ENCODE measurements around the gene DYNLRB1. TPM values are rescaled to one million over a fixed set of nuclear protein-coding genes. Genes with fewer than 3 reads are reported as not detected.
"Not testable (repeated sequence)": the region's sequence is repeated elsewhere in the genome, so short reads cannot be mapped to it uniquely, and the experiment has no call there.

The DYNLRB1 gene
- total and polyA plus RNA-seq, 9 donors = 79.9 to 319 (median 122) TPM

- no peak for DNase-seq
- TF ChIP-seq CTCF (IDR thresholded peaks at IDR 0.05) (no peak), POLR2A (IDR thresholded peaks at IDR 0.05) (no peak), EP300 (IDR thresholded peaks at IDR 0.05) (no peak)
- intact Hi-C loops (cut with DNase I) = no loop called here
- Histone ChIP-seq H3K36me3 (no peaks in the 10 kb centered on the region), H3K9me3 (no peaks in the 10 kb centered on the region), H3K27me3 (no peaks in the 10 kb centered on the region), H3K27ac (no peak overlapping the region), H3K4me1 (ENCODE audit: insufficient read depth) (no peaks in the 10 kb centered on the region), H3K4me3 (no peak overlapping the region)
- WGBS, 3 donors = 89 to 96% (median 91%) methylated on average over 7 of the region's 7 CpGs
These were observed 20.9 kb upstream of the DYNLRB1 start for GRCh38 chr20:34495307-34495706.

GRCh38 chr20:34495916-34496315, 20.3 kb upstream of the DYNLRB1 start:
- Histone ChIP-seq H3K27me3 (no peaks in the 10 kb centered on the region), H3K27ac (no peak overlapping the region), H3K36me3 (no peaks in the 10 kb centered on the region), H3K4me3 (no peak overlapping the region), H3K4me1 (ENCODE audit: insufficient read depth) (no peaks in the 10 kb centered on the region), H3K9me3 (no peaks in the 10 kb centered on the region)
- intact Hi-C loops (cut with DNase I) = no loop called here
- DNase-seq = no peak
- no peak for TF ChIP-seq CTCF (IDR thresholded peaks at IDR 0.05)
- WGBS, 3 donors = 94 to 97% (median 94%) methylated on average over 1 of the region's 1 CpG

- H3K27ac ChIP-seq; H3K36me3 ChIP-seq; intact Hi-C loops (cut with DNase I); H3K4me1 ChIP-seq (ENCODE audit: insufficient read depth); H3K9me3 ChIP-seq; H3K27me3 ChIP-seq; H3K4me3 ChIP-seq; DNase-seq: not testable (repeated sequence)
- 96 to 100% (median 99%) methylated on average over 6 of the region's 6 CpGs for WGBS, 3 donors
These were observed 18.6 kb upstream of the DYNLRB1 start for GRCh38 chr20:34497596-34497995.

GRCh38 chr20:34500823-34501222, 15.4 kb upstream of the DYNLRB1 start:
- WGBS, 3 donors = 91 to 97% (median 96%) methylated on average over 1 of the region's 1 CpG
- no peak overlapping the region for H3K4me3 ChIP-seq
- no peaks in the 10 kb centered on the region for H3K27me3 ChIP-seq
- TF ChIP-seq CTCF (IDR thresholded peaks at IDR 0.05) = no peak
- no peak for TF ChIP-seq POLR2A (IDR thresholded peaks at IDR 0.05)
- TF ChIP-seq EP300 (IDR thresholded peaks at IDR 0.05) = no peak
- H3K27ac ChIP-seq = no peak overlapping the region
- no peaks in the 10 kb centered on the region for H3K9me3 ChIP-seq
- intact Hi-C loops (cut with DNase I) = no loop called here
- DNase-seq = no peak
- no peaks in the 10 kb centered on the region for H3K4me1 ChIP-seq (ENCODE audit: insufficient read depth)
- no peaks in the 10 kb centered on the region for H3K36me3 ChIP-seq

- no peak for DNase-seq
- H3K4me1 ChIP-seq (ENCODE audit: insufficient read depth) = no peaks in the 10 kb centered on the region
- H3K4me3 ChIP-seq = no peak overlapping the region
- no peaks in the 10 kb centered on the region for H3K36me3 ChIP-seq
- intact Hi-C loops (cut with DNase I) = no loop called here
- 71 to 78% (median 78%) methylated on average over 3 of the region's 3 CpGs for WGBS, 3 donors
- H3K27ac ChIP-seq = no peak overlapping the region
- H3K27me3 ChIP-seq = no peaks in the 10 kb centered on the region
- no peak for TF ChIP-seq EP300 (IDR thresholded peaks at IDR 0.05)
- no peak for TF ChIP-seq CTCF (IDR thresholded peaks at IDR 0.05)
- no peak for TF ChIP-seq POLR2A (IDR thresholded peaks at IDR 0.05)
- no peaks in the 10 kb centered on the region for H3K9me3 ChIP-seq
These were observed 9.7 kb upstream of the DYNLRB1 start for GRCh38 chr20:34506480-34506879.

Measured in ovary (tissue), 9 donors.